Measurements from ENCODE around the gene MRTO4.

DNA sequence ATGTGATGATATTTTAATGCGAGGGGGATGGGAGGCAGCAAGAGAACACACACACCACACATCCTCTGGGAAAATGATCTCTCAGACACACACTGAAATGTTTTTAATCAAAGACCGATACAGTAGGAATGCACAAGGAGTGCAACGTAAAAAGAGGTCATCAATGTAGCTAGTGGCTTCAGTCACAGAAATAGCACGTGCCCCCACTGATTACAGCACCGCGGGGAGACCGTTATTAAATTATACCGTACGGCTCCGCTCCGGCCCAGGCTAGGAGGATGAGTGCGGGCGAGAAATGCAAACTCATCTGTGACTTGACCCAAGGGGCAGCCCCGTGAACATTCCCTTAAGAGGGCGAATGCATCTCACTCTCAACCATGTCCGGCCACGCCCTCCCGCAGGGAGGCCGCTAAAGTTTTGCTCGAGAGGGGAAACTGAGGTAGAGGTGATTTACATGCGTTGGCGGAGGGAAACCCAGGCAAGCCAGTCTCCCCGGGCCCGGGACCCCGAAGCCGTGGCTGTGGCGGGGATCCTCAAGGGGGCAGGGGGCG lies 42.1 kb upstream of the MRTO4 start:
- TF ChIP-seq EP300 (IDR thresholded peaks at IDR 0.05; ENCODE audit: borderline replicate concordance) (no peak), YY1 (IDR thresholded peaks at IDR 0.05; ENCODE audit: low read depth) (no peak), TAF1 (IDR thresholded peaks at IDR 0.05; ENCODE audit: low read depth) (no peak), EGR1 (IDR thresholded peaks at IDR 0.05) (no peak), ZBTB7A (IDR thresholded peaks at IDR 0.05; ENCODE audit: low read depth) (no peak; the same call in 1 of the 2 replicates), RAD21 (IDR thresholded peaks at IDR 0.05; ENCODE audit: low read depth) (no peak), NFIC (IDR thresholded peaks at IDR 0.05) (no peak)
- TF ChIP-seq, protein P1, sequence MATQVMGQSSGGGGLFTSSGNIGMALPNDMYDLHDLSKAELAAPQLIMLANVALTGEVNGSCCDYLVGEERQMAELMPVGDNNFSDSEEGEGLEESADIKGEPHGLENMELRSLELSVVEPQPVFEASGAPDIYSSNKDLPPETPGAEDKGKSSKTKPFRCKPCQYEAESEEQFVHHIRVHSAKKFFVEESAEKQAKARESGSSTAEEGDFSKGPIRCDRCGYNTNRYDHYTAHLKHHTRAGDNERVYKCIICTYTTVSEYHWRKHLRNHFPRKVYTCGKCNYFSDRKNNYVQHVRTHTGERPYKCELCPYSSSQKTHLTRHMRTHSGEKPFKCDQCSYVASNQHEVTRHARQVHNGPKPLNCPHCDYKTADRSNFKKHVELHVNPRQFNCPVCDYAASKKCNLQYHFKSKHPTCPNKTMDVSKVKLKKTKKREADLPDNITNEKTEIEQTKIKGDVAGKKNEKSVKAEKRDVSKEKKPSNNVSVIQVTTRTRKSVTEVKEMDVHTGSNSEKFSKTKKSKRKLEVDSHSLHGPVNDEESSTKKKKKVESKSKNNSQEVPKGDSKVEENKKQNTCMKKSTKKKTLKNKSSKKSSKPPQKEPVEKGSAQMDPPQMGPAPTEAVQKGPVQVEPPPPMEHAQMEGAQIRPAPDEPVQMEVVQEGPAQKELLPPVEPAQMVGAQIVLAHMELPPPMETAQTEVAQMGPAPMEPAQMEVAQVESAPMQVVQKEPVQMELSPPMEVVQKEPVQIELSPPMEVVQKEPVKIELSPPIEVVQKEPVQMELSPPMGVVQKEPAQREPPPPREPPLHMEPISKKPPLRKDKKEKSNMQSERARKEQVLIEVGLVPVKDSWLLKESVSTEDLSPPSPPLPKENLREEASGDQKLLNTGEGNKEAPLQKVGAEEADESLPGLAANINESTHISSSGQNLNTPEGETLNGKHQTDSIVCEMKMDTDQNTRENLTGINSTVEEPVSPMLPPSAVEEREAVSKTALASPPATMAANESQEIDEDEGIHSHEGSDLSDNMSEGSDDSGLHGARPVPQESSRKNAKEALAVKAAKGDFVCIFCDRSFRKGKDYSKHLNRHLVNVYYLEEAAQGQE (IDR thresholded peaks at IDR 0.05; ENCODE audit: low read depth), result no peak
- TF ChIP-seq, protein P2, sequence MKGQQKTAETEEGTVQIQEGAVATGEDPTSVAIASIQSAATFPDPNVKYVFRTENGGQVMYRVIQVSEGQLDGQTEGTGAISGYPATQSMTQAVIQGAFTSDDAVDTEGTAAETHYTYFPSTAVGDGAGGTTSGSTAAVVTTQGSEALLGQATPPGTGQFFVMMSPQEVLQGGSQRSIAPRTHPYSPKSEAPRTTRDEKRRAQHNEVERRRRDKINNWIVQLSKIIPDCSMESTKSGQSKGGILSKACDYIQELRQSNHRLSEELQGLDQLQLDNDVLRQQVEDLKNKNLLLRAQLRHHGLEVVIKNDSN (IDR thresholded peaks at IDR 0.05), result no peak
- TF ChIP-seq, protein P3, sequence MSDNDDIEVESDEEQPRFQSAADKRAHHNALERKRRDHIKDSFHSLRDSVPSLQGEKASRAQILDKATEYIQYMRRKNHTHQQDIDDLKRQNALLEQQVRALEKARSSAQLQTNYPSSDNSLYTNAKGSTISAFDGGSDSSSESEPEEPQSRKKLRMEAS (IDR thresholded peaks at IDR 0.05), result no peak

Data from Ishikawa (cell line).